ENCODE measurements around the gene ZDHHC14. TPM values are rescaled to one million over a fixed set of nuclear protein-coding genes. Genes with fewer than 3 reads are reported as not detected.
"Not testable (repeated sequence)": the region's sequence is repeated elsewhere in the genome, so short reads cannot be mapped to it uniquely, and the experiment has no call there.

Gene ZDHHC14
- total RNA-seq, 1 experiment from 2014 or later = 4.9 TPM

DNA sequence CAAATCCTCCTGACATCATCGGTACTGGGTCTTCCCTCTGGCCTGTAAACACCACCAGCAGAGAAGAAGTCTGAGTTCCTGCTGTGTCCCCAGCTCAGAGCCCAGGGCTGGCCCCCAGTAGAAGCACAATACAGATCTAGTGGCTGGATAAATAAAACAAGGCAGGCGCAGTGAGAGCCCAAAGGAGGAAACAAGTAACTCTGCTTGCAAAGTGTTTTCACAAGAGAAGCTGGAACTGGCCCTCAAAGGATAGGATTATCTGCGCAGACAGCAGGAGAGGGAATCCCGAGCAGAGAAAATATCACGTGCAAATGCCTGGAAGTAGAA lies 205.1 kb downstream of the ZDHHC14 start:
- no peaks in the 10 kb centered on the region for H3K9me3 ChIP-seq (ENCODE audit: low read length)
- TF ChIP-seq, protein P1, sequence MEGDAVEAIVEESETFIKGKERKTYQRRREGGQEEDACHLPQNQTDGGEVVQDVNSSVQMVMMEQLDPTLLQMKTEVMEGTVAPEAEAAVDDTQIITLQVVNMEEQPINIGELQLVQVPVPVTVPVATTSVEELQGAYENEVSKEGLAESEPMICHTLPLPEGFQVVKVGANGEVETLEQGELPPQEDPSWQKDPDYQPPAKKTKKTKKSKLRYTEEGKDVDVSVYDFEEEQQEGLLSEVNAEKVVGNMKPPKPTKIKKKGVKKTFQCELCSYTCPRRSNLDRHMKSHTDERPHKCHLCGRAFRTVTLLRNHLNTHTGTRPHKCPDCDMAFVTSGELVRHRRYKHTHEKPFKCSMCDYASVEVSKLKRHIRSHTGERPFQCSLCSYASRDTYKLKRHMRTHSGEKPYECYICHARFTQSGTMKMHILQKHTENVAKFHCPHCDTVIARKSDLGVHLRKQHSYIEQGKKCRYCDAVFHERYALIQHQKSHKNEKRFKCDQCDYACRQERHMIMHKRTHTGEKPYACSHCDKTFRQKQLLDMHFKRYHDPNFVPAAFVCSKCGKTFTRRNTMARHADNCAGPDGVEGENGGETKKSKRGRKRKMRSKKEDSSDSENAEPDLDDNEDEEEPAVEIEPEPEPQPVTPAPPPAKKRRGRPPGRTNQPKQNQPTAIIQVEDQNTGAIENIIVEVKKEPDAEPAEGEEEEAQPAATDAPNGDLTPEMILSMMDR (conservative IDR thresholded peaks at IDR 0.05; ENCODE audit: low read depth, low read length) = no peak
- TF ChIP-seq EZH2 (IDR thresholded peaks at IDR 0.05; ENCODE audit: low read length, unreplicated experiment) = no peak
- TF ChIP-seq EZH2phosphoT487 (IDR thresholded peaks at IDR 0.05; ENCODE audit: borderline replicate concordance, low read length) = no peak
- no peaks in the 10 kb centered on the region for H4K20me1 ChIP-seq (ENCODE audit: low read length)
- H3K79me2 ChIP-seq (ENCODE audit: low read length) = no peaks in the 10 kb centered on the region
- no peak overlapping the region for H3K4me3 ChIP-seq (ENCODE audit: low read length)
- no peak overlapping the region for H3K9ac ChIP-seq (ENCODE audit: low read length)
- ATAC-seq (no peak), DNase-seq (no peak)
- ChIA-PET POLR2A (ENCODE audit: unreplicated experiment) (no interaction called here), CTCF (interaction anchor here (0.7 kb wide), 1 partner anchor 181 kb away, joined by 4 read pairs; no protein-coding TSS in a partner anchor)
- no peaks in the 10 kb centered on the region for H3K4me1 ChIP-seq (ENCODE audit: insufficient read depth, low read length)
- no peaks in the 10 kb centered on the region for H3K27me3 ChIP-seq (ENCODE audit: low read length)
- H3K9me2 ChIP-seq (replicated peaks; ENCODE audit: low read length) = no peaks in the 10 kb centered on the region
- intact Hi-C loops (cut with micrococcal nuclease) = no loop called here
- no peak overlapping the region for H3K27ac ChIP-seq (ENCODE audit: low read length)
- BruUV-seq (replicated peaks) = no TSS peak
- H3K36me3 ChIP-seq (ENCODE audit: low read depth, low read length) = no peaks in the 10 kb centered on the region
- H3F3A ChIP-seq (ENCODE audit: low read length, unreplicated experiment) = no peaks in the 10 kb centered on the region
- no peak overlapping the region for H3K4me2 ChIP-seq (ENCODE audit: low read length)
- H2AFZ ChIP-seq (ENCODE audit: low read length) = no peak overlapping the region

DNA sequence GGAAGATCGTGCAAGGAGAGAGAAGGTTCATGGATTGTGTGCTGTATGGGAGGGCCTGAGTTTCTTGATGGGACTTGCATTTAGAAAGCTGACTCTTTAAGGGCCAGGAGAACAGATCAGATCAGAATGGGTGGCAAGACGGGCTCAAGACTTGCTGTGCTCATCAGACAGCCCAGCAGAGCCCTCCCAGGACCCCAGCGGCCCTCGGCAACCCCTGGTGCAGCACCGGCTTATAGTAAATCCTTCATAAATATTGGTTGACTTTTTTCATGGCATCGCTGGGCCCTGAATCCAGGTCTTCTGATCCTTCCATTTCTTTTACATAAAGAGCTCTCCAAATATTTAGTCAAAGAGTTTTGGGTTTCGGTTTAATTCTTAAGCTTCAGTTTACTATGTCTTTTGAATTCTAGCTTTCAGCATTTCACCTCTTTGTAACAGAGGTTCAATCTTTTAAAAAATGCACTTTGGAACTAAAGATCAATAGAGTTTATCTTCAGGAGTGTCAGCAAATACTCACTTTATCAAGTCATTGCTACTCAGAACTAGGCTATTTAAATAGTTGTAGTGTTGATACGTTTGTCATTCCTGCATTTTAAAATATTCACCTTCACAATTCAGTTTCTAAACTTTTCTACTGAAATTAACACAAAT lies 205.6 kb downstream of the ZDHHC14 start:
- Histone ChIP-seq H3K9ac (ENCODE audit: low read length) (no peak overlapping the region), H3K4me1 (ENCODE audit: insufficient read depth, low read length) (no peaks in the 10 kb centered on the region), H3K4me3 (ENCODE audit: low read length) (no peak overlapping the region), H4K20me1 (ENCODE audit: low read length) (no peaks in the 10 kb centered on the region), H3F3A (ENCODE audit: low read length, unreplicated experiment) (no peaks in the 10 kb centered on the region), H3K27me3 (ENCODE audit: low read length) (no peaks in the 10 kb centered on the region), H3K36me3 (ENCODE audit: low read depth, low read length) (no peaks in the 10 kb centered on the region), H3K9me2 (replicated peaks; ENCODE audit: low read length) (no peaks in the 10 kb centered on the region), H3K27ac (ENCODE audit: low read length) (no peak overlapping the region), H3K4me2 (ENCODE audit: low read length) (no peak overlapping the region), H3K79me2 (ENCODE audit: low read length) (no peaks in the 10 kb centered on the region), H2AFZ (ENCODE audit: low read length) (no peak overlapping the region), H3K9me3 (ENCODE audit: low read length) (no peaks in the 10 kb centered on the region)
- ChIA-PET CTCF (no interaction called here), POLR2A (ENCODE audit: unreplicated experiment) (no interaction called here)
- DNase-seq (no peak), ATAC-seq (no peak)
- TF ChIP-seq EZH2phosphoT487 (IDR thresholded peaks at IDR 0.05; ENCODE audit: borderline replicate concordance, low read length) = no peak
- no peak for TF ChIP-seq EZH2 (IDR thresholded peaks at IDR 0.05; ENCODE audit: low read length, unreplicated experiment)
- TF ChIP-seq, protein P1 (conservative IDR thresholded peaks at IDR 0.05; ENCODE audit: low read depth, low read length) = no peak
- BruUV-seq (replicated peaks) = no TSS peak
- intact Hi-C loops (cut with micrococcal nuclease) = no loop called here

DNA sequence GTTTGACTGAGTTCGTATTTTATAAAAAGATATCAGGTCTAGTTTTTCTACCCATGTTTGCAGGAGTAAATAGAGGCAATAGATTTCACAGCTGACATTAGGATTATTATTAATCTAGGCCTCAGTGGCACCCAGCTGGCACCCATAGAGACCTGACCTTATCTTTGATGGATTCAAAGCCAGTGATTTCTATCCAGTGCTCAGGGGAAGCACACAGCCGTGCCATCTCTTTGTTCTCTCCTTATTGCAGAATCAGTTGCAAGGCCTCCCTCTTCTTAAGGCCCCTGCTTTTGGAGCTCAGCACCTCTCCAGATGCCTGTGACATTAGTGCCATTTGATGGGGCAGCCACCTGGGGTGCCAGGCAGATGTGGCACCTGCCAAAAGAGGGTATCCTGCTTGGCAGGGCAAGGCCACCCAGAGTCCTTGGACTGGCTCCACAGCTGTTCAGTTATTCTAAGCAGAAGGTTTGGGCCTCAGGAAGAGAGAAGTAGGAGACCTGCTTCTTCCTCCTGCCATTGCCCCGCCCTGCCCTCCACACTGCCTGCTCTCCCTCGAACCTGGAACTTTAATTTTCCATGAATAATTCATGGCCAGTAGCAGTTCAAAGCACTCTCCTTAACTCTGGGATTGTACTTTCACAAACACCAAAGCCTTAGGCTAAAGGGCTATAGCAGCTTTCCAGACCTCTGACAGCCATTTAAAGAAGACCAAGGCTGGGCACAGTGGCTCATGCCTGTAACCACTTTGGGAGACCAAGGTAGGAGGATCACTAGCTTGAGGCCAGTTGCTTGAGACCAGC lies 206.3 kb downstream of the ZDHHC14 start:
- ChIA-PET POLR2A (ENCODE audit: unreplicated experiment) (no interaction called here), CTCF (no interaction called here)
- Histone ChIP-seq H3K9ac (ENCODE audit: low read length) (no peak overlapping the region), H3K36me3 (ENCODE audit: low read depth, low read length) (no peaks in the 10 kb centered on the region), H3K27me3 (ENCODE audit: low read length) (no peaks in the 10 kb centered on the region), H3K4me3 (ENCODE audit: low read length) (no peak overlapping the region), H4K20me1 (ENCODE audit: low read length) (no peaks in the 10 kb centered on the region), H3F3A (ENCODE audit: low read length, unreplicated experiment) (no peaks in the 10 kb centered on the region), H3K9me2 (replicated peaks; ENCODE audit: low read length) (no peaks in the 10 kb centered on the region), H3K9me3 (ENCODE audit: low read length) (no peaks in the 10 kb centered on the region), H2AFZ (ENCODE audit: low read length) (no peak overlapping the region), H3K4me1 (ENCODE audit: insufficient read depth, low read length) (no peaks in the 10 kb centered on the region), H3K79me2 (ENCODE audit: low read length) (no peaks in the 10 kb centered on the region), H3K27ac (ENCODE audit: low read length) (no peak overlapping the region), H3K4me2 (ENCODE audit: low read length) (no peak overlapping the region)
- ATAC-seq (no peak), DNase-seq (no peak)
- intact Hi-C loops (cut with micrococcal nuclease) = no loop called here
- TF ChIP-seq EZH2phosphoT487 (IDR thresholded peaks at IDR 0.05; ENCODE audit: borderline replicate concordance, low read length) (no peak), EZH2 (IDR thresholded peaks at IDR 0.05; ENCODE audit: low read length, unreplicated experiment) (no peak)
- TF ChIP-seq, protein P1 (conservative IDR thresholded peaks at IDR 0.05; ENCODE audit: low read depth, low read length) = no peak
- BruUV-seq (replicated peaks) = no TSS peak

DNA sequence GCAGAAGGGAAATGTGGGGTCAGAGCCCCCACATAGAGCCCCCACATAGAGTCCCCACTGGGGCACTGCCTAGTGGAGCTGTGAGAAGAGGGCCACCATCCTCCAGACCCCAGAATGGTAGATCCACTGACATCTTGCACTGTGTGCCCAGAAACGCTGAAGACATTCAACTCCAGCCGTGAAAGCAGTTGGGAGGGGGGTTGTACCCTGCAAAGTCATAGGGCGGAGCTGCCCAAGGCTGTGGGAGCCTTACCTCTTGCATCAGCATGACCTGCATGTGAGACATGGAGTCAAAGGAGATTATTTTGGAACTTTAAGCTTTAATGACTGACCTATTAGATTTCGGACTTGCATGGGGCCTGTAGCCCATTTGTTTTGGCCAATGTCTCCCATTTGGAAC lies 209.7 kb downstream of the ZDHHC14 start:
- H3K36me3 ChIP-seq (ENCODE audit: low read depth, low read length); POLR2A ChIA-PET (ENCODE audit: unreplicated experiment); H3K9me2 ChIP-seq (replicated peaks; ENCODE audit: low read length); ATAC-seq; H3K4me3 ChIP-seq (ENCODE audit: low read length); H3K9me3 ChIP-seq (ENCODE audit: low read length); CTCF ChIA-PET; H4K20me1 ChIP-seq (ENCODE audit: low read length); H3K4me1 ChIP-seq (ENCODE audit: insufficient read depth, low read length); H3K27me3 ChIP-seq (ENCODE audit: low read length); H3K27ac ChIP-seq (ENCODE audit: low read length); H3K9ac ChIP-seq (ENCODE audit: low read length); BruUV-seq (replicated peaks); intact Hi-C loops (cut with micrococcal nuclease); H3F3A ChIP-seq (ENCODE audit: low read length, unreplicated experiment); H3K79me2 ChIP-seq (ENCODE audit: low read length); H2AFZ ChIP-seq (ENCODE audit: low read length); H3K4me2 ChIP-seq (ENCODE audit: low read length); DNase-seq: not testable (repeated sequence)

All from PC-3 (cell line).